A549 (cell line): ENCODE data around the gene AIG1. TPM values are rescaled to one million over a fixed set of nuclear protein-coding genes. Genes with fewer than 3 reads are reported as not detected.

Experiments used
- ATAC-seq, 2 experiments: fragments of 200-7000 bp in 1 of 2; fragments of >200 bp in 1 of 2; cut with Nextera tagmentation in 1 of 2; cut with Tn5 transposase in 1 of 2; 3 replicates each; pipeline versions ENCODE4 v1.8.0 to v1.9.1; 2018 to 2020; ENCODE audit warnings: mild to moderate bottlenecking in 1 of 2, moderate library complexity in 1 of 2
- CTCF ChIA-PET: fragments of 300-600 bp; sonication (Branson Sonifier 250); formaldehyde crosslinking; extraction: SDS; loops from one replicate; lab custom pipeline; 2021; ENCODE audit warnings: antibody characterized with exemption, inconsistent platforms; lab: Yijun Ruan, JAX
- POLR2A ChIA-PET: fragments of 350-600 bp; formaldehyde crosslinking; extraction: SDS; loops from one replicate; lab custom pipeline; 2021; ENCODE audit warnings: antibody characterized with exemption, inconsistent platforms; lab: Yijun Ruan, JAX
- DNase-seq, 2 experiments: peaks; one replicate each; pipeline versions ENCODE4 v3.0.0 to v3.0.0-alpha.2; 2011 to 2016; ENCODE audit warnings: low read depth in 1 of 2, low spot score in 1 of 2
- FAIRE-seq: peaks from 2 replicates; lab custom pipeline; 2011; peaks lifted over from hg19 to GRCh38; lab: Jason Lieb, UNC
- H3K27ac ChIP-seq, 2 experiments: fragments of >200 bp; sonication (Bioruptor Twin); formaldehyde crosslinking; 3 replicates each; pipeline ENCODE4 v1.5.1; 2016 to 2017
- H3K4me1 ChIP-seq: fragments of >200 bp; sonication (Bioruptor Twin); formaldehyde crosslinking; 3 replicates; pipeline ENCODE4 v1.6.1; 2016
- H3K4me2 ChIP-seq: fragments of >200 bp; sonication (Bioruptor Twin); formaldehyde crosslinking; 3 replicates; pipeline ENCODE4 v1.6.1; 2016
- H3K4me3 ChIP-seq: fragments of >200 bp; sonication (Bioruptor Twin); formaldehyde crosslinking; 3 replicates; pipeline ENCODE4 v1.5.1; 2016
- H3K9me3 ChIP-seq: fragments of >200 bp; sonication (Bioruptor Twin); formaldehyde crosslinking; 3 replicates; pipeline ENCODE4 v1.6.1; 2016
- BCL3 ChIP-seq: fragments of >200 bp; sonication (Bioruptor Twin); formaldehyde crosslinking; IDR thresholded peaks from 3 replicates; pipeline ENCODE4 v1.6.1; 2016
- CBX2 ChIP-seq: fragments of 200-600 bp; sonication (generic); IDR thresholded peaks from 2 replicates; pipeline ENCODE4 v1.6.1; 2016; ENCODE audit warnings: low read depth, mild to moderate bottlenecking, borderline replicate concordance
- CBX8 ChIP-seq: fragments of 200-600 bp; sonication (generic); IDR thresholded peaks from 2 replicates; pipeline ENCODE4 v1.6.1; 2016
- CHD4 ChIP-seq: fragments of 200-600 bp; sonication (generic); IDR thresholded peaks from 2 replicates; pipeline ENCODE4 v1.6.1; 2016; ENCODE audit warnings: antibody characterized with exemption, mild to moderate bottlenecking, borderline replicate concordance
- E2F6 ChIP-seq: IDR thresholded peaks from 2 replicates; pipeline ENCODE4 v1.6.1; 2012; ENCODE audit warnings: low read depth, borderline replicate concordance
- EP300 ChIP-seq, 2 experiments: fragments of >200 bp; sonication (Bioruptor Twin); formaldehyde crosslinking; IDR thresholded peaks; 2 replicates in 1 of 2; 3 replicates in 1 of 2; pipeline ENCODE4 v1.6.1; 2016 to 2017
- HEYL ChIP-seq: fragments of 250-450 bp; sonication (Bioruptor Pico); IDR thresholded peaks from 2 replicates; pipeline ENCODE4 v1.8.0; 2021; ENCODE audit warnings: mild to moderate bottlenecking, moderate library complexity
- HOXA7 ChIP-seq: fragments of 250-450 bp; sonication (Bioruptor Pico); IDR thresholded peaks from 2 replicates; pipeline ENCODE4 v1.5.0; 2020; ENCODE audit warnings: mild to moderate bottlenecking, moderate library complexity
- JUNB ChIP-seq: fragments of >200 bp; sonication (Bioruptor Twin); formaldehyde crosslinking; IDR thresholded peaks from 2 replicates; pipeline ENCODE4 v1.6.1; 2016
- KDM1A ChIP-seq: fragments of 200-600 bp; sonication (generic); IDR thresholded peaks from 2 replicates; pipeline ENCODE4 v1.6.1; 2016; ENCODE audit warnings: low read depth, mild to moderate bottlenecking
- KDM5A ChIP-seq: fragments of 200-600 bp; sonication (generic); IDR thresholded peaks from 2 replicates; pipeline ENCODE4 v1.6.1; 2016; ENCODE audit warnings: antibody characterized with exemption, mild to moderate bottlenecking
- MAFK ChIP-seq: fragments of 450-650 bp; IDR thresholded peaks from 2 replicates; pipeline ENCODE4 v1.6.1; 2014; ENCODE audit not compliant: partially characterized antibody
- MAX ChIP-seq: IDR thresholded peaks from 2 replicates; pipeline ENCODE4 v1.6.1; 2012
- MAZ ChIP-seq: fragments of 150-350 bp; IDR thresholded peaks from 2 replicates; pipeline ENCODE4 v1.6.1; 2014; ENCODE audit warnings: antibody characterized with exemption, low read depth, low read length, borderline replicate concordance
- NFE2L2 ChIP-seq: fragments of 150-350 bp; conservative IDR thresholded peaks from 2 replicates; pipeline ENCODE4 v1.6.1; 2014; ENCODE audit warnings: low read length
- NR3C1 ChIP-seq: fragments of >200 bp; sonication (Bioruptor Twin); formaldehyde crosslinking; IDR thresholded peaks from 3 replicates; pipeline ENCODE4 v1.6.1; 2017
- POLR2AphosphoS2 ChIP-seq: conservative IDR thresholded peaks from 2 replicates; pipeline ENCODE4 v1.6.1; 2012; ENCODE audit warnings: low read length, improper control_type of control experiment, inconsistent platforms
- RAD21 ChIP-seq, 2 experiments: fragments of >200 bp in 1 of 2; sonication (Bioruptor Twin) in 1 of 2; formaldehyde crosslinking in 1 of 2; IDR thresholded peaks in 1 of 2; conservative IDR thresholded peaks in 1 of 2; 2 replicates in 1 of 2; 3 replicates in 1 of 2; pipeline ENCODE4 v1.6.1; 2012 to 2018; ENCODE audit warnings: inconsistent platforms in 1 of 2
- RCOR1 ChIP-seq: fragments of 150-350 bp; IDR thresholded peaks from 2 replicates; pipeline ENCODE4 v1.6.1; 2014; ENCODE audit warnings: antibody characterized with exemption, low read length, low read depth
- SMC3 ChIP-seq: fragments of >200 bp; sonication (Bioruptor Twin); formaldehyde crosslinking; IDR thresholded peaks from 3 replicates; pipeline ENCODE4 v1.6.1; 2018; ENCODE audit warnings: inconsistent platforms
- SREBF2 ChIP-seq: fragments of 450-650 bp; IDR thresholded peaks from 2 replicates; pipeline ENCODE4 v1.6.1; 2014; ENCODE audit warnings: mild to moderate bottlenecking, moderate library complexity
- TFCP2L1 ChIP-seq: fragments of 250-450 bp; sonication (Bioruptor Pico); IDR thresholded peaks from 2 replicates; pipeline ENCODE4 v1.5.0; 2021; ENCODE audit warnings: mild to moderate bottlenecking
- ZC3H11A ChIP-seq: fragments of 450-650 bp; IDR thresholded peaks from 2 replicates; pipeline ENCODE4 v1.6.1; 2014; ENCODE audit warnings: antibody characterized with exemption, mild to moderate bottlenecking
- ZFP36 ChIP-seq: fragments of 450-650 bp; IDR thresholded peaks from 2 replicates; pipeline ENCODE4 v1.6.1; 2014; ENCODE audit warnings: borderline replicate concordance; ENCODE audit not compliant: partially characterized antibody
- WGBS: methylation state at CpG from one replicate; pipeline ENCODE4 v1.1.6; 2017; ENCODE audit errors: missing lambda C conversion rate; 5-methylcytosine and 5-hydroxymethylcytosine counted together
- polyA plus RNA-seq, 4 experiments: library from polyadenylated mRNA; depleted of rRNA in 3 of 4; stranded (reverse); fragments of >200 nt; fragmentation: RNase III in 1 of 4; extraction: RNeasy Plus Mini Kit Qiagen cat#74134 plus additional on column Dnase treatment in 1 of 4; gene quantifications; 2 replicates in 3 of 4; 3 replicates in 1 of 4; pipeline ENCODE4 v1.2.3, GENCODE V29; 2011 to 2017
- TF ChIP-seq, protein P1 (sequence below): fragments of >200 bp; sonication (Bioruptor Twin); formaldehyde crosslinking; IDR thresholded peaks from 3 replicates; pipeline ENCODE4 v1.5.1; 2016
- TF ChIP-seq, protein P2 (sequence below): fragments of 150-350 bp; IDR thresholded peaks from 2 replicates; pipeline ENCODE4 v1.6.1; 2014; ENCODE audit warnings: low read depth, mild to moderate bottlenecking, low read length
- TF ChIP-seq, protein P3 (sequence below): fragments of 250-450 bp; sonication (Bioruptor Pico); IDR thresholded peaks from 2 replicates; pipeline ENCODE4 v1.5.0; 2020; ENCODE audit warnings: low read depth, mild to moderate bottlenecking, moderate library complexity

The AIG1 gene
- polyA plus RNA-seq, 2 of the 4 experiments (the other 2 are of a cell fraction): 29.5 to 38.3 TPM

DNA sequence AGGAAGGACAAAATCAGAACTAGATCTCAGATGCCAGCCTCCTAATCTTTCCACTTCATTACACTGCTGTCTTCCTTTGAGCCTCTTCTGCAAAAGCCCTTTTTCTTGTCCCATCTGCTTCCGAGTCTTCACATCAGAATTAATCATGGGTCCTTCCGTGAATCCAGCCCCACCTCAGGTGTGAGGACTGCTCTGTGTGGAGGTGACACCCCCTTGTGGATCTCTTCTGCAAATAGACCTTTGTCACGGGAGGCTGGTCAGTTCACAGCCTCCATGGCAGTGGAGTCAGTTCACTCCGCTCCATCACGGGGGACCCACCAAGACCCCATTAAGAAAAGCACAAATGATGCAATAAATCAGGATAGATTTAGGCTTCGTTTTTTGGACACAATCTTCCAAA is 218.7 kb downstream of the AIG1 start:
- TF ChIP-seq ZC3H11A (no peak), MAZ (no peak), KDM1A (no peak), ZFP36 (no peak), CBX8 (no peak), RCOR1 (no peak), MAFK (no peak), E2F6 (no peak), RAD21 (conservative IDR thresholded peaks at IDR 0.05 in 1 of 2, IDR thresholded peaks at IDR 0.05 in 1 of 2) (peak; percentile 35 to 43; a peak in 3 of 5 replicates), CBX2 (no peak), EP300 (IDR thresholded peaks at IDR 0.05) (no peak), NR3C1 (no peak), SMC3 (0 out of 3 replicates have a peak, but pooled peaks have one; percentile 20), NFE2L2 (no peak), CHD4 (no peak)
- TF ChIP-seq, protein P1, sequence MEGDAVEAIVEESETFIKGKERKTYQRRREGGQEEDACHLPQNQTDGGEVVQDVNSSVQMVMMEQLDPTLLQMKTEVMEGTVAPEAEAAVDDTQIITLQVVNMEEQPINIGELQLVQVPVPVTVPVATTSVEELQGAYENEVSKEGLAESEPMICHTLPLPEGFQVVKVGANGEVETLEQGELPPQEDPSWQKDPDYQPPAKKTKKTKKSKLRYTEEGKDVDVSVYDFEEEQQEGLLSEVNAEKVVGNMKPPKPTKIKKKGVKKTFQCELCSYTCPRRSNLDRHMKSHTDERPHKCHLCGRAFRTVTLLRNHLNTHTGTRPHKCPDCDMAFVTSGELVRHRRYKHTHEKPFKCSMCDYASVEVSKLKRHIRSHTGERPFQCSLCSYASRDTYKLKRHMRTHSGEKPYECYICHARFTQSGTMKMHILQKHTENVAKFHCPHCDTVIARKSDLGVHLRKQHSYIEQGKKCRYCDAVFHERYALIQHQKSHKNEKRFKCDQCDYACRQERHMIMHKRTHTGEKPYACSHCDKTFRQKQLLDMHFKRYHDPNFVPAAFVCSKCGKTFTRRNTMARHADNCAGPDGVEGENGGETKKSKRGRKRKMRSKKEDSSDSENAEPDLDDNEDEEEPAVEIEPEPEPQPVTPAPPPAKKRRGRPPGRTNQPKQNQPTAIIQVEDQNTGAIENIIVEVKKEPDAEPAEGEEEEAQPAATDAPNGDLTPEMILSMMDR: peak; percentile 23; the same call in 1 of the 3 replicates
- TF ChIP-seq, protein P2, sequence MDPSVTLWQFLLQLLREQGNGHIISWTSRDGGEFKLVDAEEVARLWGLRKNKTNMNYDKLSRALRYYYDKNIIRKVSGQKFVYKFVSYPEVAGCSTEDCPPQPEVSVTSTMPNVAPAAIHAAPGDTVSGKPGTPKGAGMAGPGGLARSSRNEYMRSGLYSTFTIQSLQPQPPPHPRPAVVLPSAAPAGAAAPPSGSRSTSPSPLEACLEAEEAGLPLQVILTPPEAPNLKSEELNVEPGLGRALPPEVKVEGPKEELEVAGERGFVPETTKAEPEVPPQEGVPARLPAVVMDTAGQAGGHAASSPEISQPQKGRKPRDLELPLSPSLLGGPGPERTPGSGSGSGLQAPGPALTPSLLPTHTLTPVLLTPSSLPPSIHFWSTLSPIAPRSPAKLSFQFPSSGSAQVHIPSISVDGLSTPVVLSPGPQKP: no peak
- TF ChIP-seq, protein P3, sequence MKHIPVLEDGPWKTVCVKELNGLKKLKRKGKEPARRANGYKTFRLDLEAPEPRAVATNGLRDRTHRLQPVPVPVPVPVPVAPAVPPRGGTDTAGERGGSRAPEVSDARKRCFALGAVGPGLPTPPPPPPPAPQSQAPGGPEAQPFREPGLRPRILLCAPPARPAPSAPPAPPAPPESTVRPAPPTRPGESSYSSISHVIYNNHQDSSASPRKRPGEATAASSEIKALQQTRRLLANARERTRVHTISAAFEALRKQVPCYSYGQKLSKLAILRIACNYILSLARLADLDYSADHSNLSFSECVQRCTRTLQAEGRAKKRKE (CRISPR knock-in tag): no peak
- no peaks in the 10 kb centered on the region for H3K9me3 ChIP-seq
- ChIA-PET POLR2A (no interaction called here), CTCF (interaction anchor here (0.6 to 0.7 kb wide), 2 partner anchors 18 to 173 kb away, joined by 3 read pairs; no protein-coding TSS in a partner anchor)
- H3K4me1 ChIP-seq: no peaks in the 10 kb centered on the region
- H3K27ac ChIP-seq: no peak overlapping the region
- DNase-seq (peak; percentile 3 to 26), ATAC-seq (peak in 1 of 2 experiments; percentile 70; a peak in 3 of 6 replicates), FAIRE-seq (no peak)
- H3K4me3 ChIP-seq: no peak overlapping the region
- WGBS: 66% methylated on average over 6 of the region's 6 CpGs
- no peak overlapping the region for H3K4me2 ChIP-seq

DNA sequence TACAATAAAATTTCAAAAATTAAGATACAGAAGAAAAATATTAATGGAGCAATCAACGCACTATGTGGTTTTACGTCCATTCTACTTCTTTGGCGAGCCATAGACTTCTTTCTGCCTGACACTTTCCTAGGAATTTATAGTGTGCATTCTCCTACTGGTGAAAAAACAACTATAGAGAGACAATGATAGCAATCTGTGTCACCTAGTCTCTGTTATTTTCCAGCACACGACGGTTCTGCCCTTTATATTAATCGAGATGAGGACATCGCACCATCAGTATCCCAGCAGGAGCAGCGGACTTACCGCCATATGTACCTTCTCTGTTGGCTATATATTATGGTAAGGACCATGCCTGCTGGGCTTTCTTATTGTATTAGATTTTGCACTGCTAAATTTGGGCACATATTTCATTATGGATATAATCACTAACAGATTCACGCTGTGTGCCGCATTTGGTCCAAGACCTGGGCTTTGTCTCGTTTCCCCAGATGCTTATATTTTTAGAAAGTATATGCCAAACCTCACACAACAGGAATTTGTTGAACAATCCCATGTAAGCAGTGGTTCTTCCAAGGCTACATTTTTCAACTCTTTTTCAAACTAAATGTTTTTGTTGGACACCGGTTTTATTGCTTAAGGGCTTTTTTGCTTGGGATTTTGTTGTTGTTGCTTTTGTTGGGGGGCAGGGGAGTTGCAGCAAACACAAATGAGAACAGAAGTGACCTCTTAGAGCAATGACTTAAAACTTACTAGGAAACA is 223.4 kb downstream of the AIG1 start:
- H3K4me2 ChIP-seq: no peak overlapping the region
- POLR2A ChIA-PET: no interaction called here
- no peaks in the 10 kb centered on the region for H3K4me1 ChIP-seq
- DNase-seq (no peak), ATAC-seq (no peak), FAIRE-seq (no peak)
- CTCF ChIA-PET: no interaction called here
- TF ChIP-seq NR3C1 (no peak), JUNB (no peak), CBX8 (no peak), RAD21 (conservative IDR thresholded peaks at IDR 0.05 in 1 of 2, IDR thresholded peaks at IDR 0.05 in 1 of 2) (no peak), KDM5A (no peak), E2F6 (no peak), HOXA7 (CRISPR knock-in tag) (no peak), EP300 (IDR thresholded peaks at IDR 0.05) (no peak), BCL3 (no peak), HEYL (CRISPR knock-in tag) (no peak), CHD4 (no peak), POLR2AphosphoS2 (no peak), MAX (no peak), SMC3 (no peak), TFCP2L1 (CRISPR knock-in tag) (no peak), SREBF2 (no peak)
- TF ChIP-seq, protein P2: no peak
- no peaks in the 10 kb centered on the region for H3K9me3 ChIP-seq
- no peak overlapping the region for H3K27ac ChIP-seq
- H3K4me3 ChIP-seq: no peak overlapping the region
- WGBS: 85% methylated on average over 13 of the region's 13 CpGs
